WTC11 (cell line): Measurements from ENCODE around the gene CCM2L.

Source experiments
- AFF4 ChIP-seq: sonication (generic); formaldehyde crosslinking; IDR thresholded peaks from 2 replicates; pipeline ENCODE4 v1.8.1; 2023; ENCODE audit warnings: mild to moderate bottlenecking, missing genetic modification reagents, borderline replicate concordance
- ATF1 ChIP-seq: sonication (generic); formaldehyde crosslinking; IDR thresholded peaks from 2 replicates; pipeline ENCODE4 v1.8.1; 2023; ENCODE audit warnings: mild to moderate bottlenecking, moderate library complexity, missing genetic modification reagents
- EMX1 ChIP-seq: fragments of 250-450 bp; sonication (Bioruptor Pico); IDR thresholded peaks from 2 replicates; pipeline ENCODE4 v1.8.0; 2021; ENCODE audit warnings: mild to moderate bottlenecking
- TF ChIP-seq, protein P1 (sequence below): fragments of 200-600 bp; IDR thresholded peaks from 2 replicates; pipeline ENCODE4 v1.8.0; 2022; ENCODE audit warnings: antibody characterized with exemption
- TF ChIP-seq, protein P2 (sequence below): sonication (generic); formaldehyde crosslinking; IDR thresholded peaks from 2 replicates; pipeline ENCODE4 v1.8.0; 2022; ENCODE audit warnings: missing genetic modification reagents

DNA sequence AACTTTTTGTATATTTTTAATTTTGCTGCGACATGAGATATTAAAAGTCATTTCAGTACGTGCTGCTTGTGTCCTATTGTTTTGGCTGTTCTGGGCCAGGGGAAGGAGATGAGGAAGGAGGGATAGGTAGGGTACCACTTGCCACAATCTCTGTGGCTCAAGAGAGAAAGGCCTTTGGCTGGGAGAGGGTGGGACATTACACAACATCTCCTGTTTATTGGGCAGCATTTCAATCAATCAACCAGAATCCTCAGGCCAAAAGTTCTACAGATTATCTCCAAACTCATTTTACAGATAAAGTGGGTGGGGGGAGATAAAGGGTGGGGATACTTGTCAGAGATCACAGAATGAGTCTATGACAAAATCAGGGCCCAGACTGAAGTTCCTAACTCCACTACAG is 6.9 kb upstream of the CCM2L start:
- TF ChIP-seq, protein P1, sequence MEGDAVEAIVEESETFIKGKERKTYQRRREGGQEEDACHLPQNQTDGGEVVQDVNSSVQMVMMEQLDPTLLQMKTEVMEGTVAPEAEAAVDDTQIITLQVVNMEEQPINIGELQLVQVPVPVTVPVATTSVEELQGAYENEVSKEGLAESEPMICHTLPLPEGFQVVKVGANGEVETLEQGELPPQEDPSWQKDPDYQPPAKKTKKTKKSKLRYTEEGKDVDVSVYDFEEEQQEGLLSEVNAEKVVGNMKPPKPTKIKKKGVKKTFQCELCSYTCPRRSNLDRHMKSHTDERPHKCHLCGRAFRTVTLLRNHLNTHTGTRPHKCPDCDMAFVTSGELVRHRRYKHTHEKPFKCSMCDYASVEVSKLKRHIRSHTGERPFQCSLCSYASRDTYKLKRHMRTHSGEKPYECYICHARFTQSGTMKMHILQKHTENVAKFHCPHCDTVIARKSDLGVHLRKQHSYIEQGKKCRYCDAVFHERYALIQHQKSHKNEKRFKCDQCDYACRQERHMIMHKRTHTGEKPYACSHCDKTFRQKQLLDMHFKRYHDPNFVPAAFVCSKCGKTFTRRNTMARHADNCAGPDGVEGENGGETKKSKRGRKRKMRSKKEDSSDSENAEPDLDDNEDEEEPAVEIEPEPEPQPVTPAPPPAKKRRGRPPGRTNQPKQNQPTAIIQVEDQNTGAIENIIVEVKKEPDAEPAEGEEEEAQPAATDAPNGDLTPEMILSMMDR: no peak
- TF ChIP-seq AFF4 (CRISPR knock-in tag): no peak
- TF ChIP-seq ATF1 (CRISPR knock-in tag): no peak
- TF ChIP-seq, protein P2, sequence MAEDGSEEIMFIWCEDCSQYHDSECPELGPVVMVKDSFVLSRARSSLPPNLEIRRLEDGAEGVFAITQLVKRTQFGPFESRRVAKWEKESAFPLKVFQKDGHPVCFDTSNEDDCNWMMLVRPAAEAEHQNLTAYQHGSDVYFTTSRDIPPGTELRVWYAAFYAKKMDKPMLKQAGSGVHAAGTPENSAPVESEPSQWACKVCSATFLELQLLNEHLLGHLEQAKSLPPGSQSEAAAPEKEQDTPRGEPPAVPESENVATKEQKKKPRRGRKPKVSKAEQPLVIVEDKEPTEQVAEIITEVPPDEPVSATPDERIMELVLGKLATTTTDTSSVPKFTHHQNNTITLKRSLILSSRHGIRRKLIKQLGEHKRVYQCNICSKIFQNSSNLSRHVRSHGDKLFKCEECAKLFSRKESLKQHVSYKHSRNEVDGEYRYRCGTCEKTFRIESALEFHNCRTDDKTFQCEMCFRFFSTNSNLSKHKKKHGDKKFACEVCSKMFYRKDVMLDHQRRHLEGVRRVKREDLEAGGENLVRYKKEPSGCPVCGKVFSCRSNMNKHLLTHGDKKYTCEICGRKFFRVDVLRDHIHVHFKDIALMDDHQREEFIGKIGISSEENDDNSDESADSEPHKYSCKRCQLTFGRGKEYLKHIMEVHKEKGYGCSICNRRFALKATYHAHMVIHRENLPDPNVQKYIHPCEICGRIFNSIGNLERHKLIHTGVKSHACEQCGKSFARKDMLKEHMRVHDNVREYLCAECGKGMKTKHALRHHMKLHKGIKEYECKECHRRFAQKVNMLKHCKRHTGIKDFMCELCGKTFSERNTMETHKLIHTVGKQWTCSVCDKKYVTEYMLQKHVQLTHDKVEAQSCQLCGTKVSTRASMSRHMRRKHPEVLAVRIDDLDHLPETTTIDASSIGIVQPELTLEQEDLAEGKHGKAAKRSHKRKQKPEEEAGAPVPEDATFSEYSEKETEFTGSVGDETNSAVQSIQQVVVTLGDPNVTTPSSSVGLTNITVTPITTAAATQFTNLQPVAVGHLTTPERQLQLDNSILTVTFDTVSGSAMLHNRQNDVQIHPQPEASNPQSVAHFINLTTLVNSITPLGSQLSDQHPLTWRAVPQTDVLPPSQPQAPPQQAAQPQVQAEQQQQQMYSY (CRISPR knock-in tag): no peak
- TF ChIP-seq EMX1: no peak
